ENCODE measurements around the gene MMP2.

MMP2 gene

GRCh38 chr16:55487048-55487803 is 8.2 kb downstream of the MMP2 start:
- H3K4me3 ChIP-seq: no peak overlapping the region
- H3K27me3 ChIP-seq: no peaks in the 10 kb centered on the region
- H3K4me2 ChIP-seq: no peak overlapping the region
- H3K36me3 ChIP-seq: peaks cover 0 to 18% (median 0%) of the 10 kb centered on the region in 11 experiments; a peak in 4 of 22 replicates
- H3K4me1 ChIP-seq: no peaks in the 10 kb centered on the region
- no peak overlapping the region for H3K27ac ChIP-seq
- TF ChIP-seq Cebpa-rat (IDR thresholded peaks at IDR 0.05): no peak
- no peak overlapping the region for H3K9ac ChIP-seq
- no peaks in the 10 kb centered on the region for H4K20me1 ChIP-seq
- H3K9me3 ChIP-seq (replicated peaks in 1 of 11): peaks cover 0 to 11% (median 0%) of the 10 kb centered on the region in 11 experiments; a peak in 2 of 22 replicates

DNA sequence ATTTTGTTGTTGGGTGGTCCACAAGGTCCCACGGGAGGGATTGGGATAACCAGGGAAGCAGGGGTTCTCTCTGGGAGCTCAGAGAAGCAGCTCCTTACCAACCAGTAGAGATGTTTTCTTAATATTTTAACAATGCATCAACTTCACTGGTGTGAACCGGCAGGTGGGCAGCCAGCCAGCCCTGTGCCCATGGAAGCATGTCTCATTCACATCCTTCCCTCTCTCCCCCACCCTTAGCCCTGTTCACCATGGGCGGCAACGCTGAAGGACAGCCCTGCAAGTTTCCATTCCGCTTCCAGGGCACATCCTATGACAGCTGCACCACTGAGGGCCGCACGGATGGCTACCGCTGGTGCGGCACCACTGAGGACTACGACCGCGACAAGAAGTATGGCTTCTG is 9.3 kb downstream of the MMP2 start:
- no peaks in the 10 kb centered on the region for H3K27me3 ChIP-seq
- peaks cover 0 to 11% (median 0%) of the 10 kb centered on the region in 11 experiments; a peak in 2 of 22 replicates for H3K9me3 ChIP-seq (replicated peaks in 1 of 11)
- H4K20me1 ChIP-seq: no peaks in the 10 kb centered on the region
- no peak overlapping the region for H3K4me3 ChIP-seq
- H3K4me2 ChIP-seq: no peak overlapping the region
- H3K36me3 ChIP-seq: peaks cover 0 to 18% (median 0%) of the 10 kb centered on the region in 11 experiments; a peak in 4 of 22 replicates
- H3K4me1 ChIP-seq: no peaks in the 10 kb centered on the region
- H3K9ac ChIP-seq: no peak overlapping the region
- H3K27ac ChIP-seq: no peak overlapping the region
- no peak for TF ChIP-seq Cebpa-rat (IDR thresholded peaks at IDR 0.05)

DNA sequence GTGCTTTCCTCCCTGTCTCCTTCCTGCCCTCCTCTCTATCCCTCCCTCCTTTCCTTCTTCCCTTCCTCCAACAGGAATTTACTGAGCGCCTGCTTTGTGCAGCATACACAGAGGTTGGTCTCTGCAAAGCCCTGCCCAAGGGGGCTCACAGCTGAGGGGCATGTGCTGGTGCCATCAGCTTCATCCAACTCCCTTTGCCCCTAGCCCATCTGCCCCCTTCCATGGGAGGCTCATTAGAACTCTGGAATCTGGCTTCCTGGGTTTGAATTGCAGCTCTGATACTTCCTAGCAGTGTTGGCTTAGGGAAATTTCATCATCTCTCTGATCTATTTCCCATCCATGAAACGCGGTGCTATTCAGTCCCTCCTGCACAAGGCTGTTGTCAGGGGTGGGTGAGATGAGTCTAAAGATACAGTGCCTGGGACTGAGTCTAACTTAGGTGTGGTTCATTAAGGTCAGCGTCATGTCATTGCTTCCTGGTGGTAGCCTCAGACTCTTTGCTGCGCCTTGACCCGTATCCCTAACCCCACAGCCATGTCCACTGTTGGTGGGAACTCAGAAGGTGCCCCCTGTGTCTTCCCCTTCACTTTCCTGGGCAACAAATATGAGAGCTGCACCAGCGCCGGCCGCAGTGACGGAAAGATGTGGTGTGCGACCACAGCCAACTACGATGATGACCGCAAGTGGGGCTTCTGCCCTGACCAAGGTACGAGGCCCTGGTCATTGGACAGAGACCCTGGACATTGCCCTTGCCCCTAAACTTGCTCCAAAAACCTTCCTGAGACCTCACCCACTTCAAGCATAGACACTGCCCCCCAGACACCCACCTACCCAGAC is 10.3 kb downstream of the MMP2 start:
- Histone ChIP-seq H4K20me1 (no peaks in the 10 kb centered on the region), H3K4me3 (no peak overlapping the region), H3K4me1 (no peaks in the 10 kb centered on the region), H3K27ac (no peak overlapping the region), H3K27me3 (no peaks in the 10 kb centered on the region), H3K4me2 (no peak overlapping the region), H3K36me3 (peaks cover 0 to 10% (median 0%) of the 10 kb centered on the region in 11 experiments; a peak in 4 of 22 replicates), H3K9me3 (replicated peaks in 1 of 11) (peaks cover 0 to 8% (median 0%) of the 10 kb centered on the region in 11 experiments; a peak in 2 of 22 replicates), H3K9ac (no peak overlapping the region)
- TF ChIP-seq Cebpa-rat (IDR thresholded peaks at IDR 0.05): no peak

- no peak for TF ChIP-seq Cebpa-rat (IDR thresholded peaks at IDR 0.05)
- H3K27me3 ChIP-seq: no peaks in the 10 kb centered on the region
- H3K4me3 ChIP-seq: no peak overlapping the region
- no peak overlapping the region for H3K4me2 ChIP-seq
- peaks cover 0 to 8% (median 0%) of the 10 kb centered on the region in 11 experiments; a peak in 2 of 22 replicates for H3K9me3 ChIP-seq (replicated peaks in 1 of 11)
- H3K36me3 ChIP-seq: peaks cover 0 to 6% (median 0%) of the 10 kb centered on the region in 11 experiments; a peak in 4 of 22 replicates
- no peaks in the 10 kb centered on the region for H4K20me1 ChIP-seq
- peaks cover 0 to 1% (median 0%) of the 10 kb centered on the region in 10 experiments; a peak in 1 of 20 replicates for H3K4me1 ChIP-seq
- H3K9ac ChIP-seq: no peak overlapping the region
- no peak overlapping the region for H3K27ac ChIP-seq
Measured at GRCh38 chr16:55489956-55490265, 10.9 kb downstream of the MMP2 start.

DNA sequence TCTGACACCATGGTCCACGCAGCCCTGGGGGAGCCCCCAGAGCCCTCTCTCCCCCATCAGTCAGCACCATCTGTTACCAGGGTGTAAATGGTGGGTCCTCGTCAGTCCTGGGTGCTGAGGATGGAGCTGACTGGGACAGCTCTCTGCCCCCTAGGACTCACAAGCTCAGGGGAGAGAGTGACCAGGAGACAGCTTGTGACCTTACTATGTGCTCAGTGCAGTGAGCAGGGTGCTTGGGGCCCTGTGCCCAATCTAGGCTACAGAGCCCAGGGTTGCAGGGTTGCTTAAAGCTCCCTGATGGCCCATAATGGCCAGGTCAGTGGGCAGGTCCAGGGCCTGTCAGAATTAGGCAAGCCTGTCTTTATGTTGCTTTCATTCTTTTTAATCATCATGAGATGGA is 11.3 kb downstream of the MMP2 start:
- no peaks in the 10 kb centered on the region for H4K20me1 ChIP-seq
- H3K9me3 ChIP-seq (replicated peaks in 1 of 11): peaks cover 0 to 4% (median 0%) of the 10 kb centered on the region in 11 experiments; a peak in 1 of 22 replicates
- no peak for TF ChIP-seq Cebpa-rat (IDR thresholded peaks at IDR 0.05)
- H3K4me3 ChIP-seq: no peak overlapping the region
- H3K4me1 ChIP-seq: peaks cover 0 to 5% (median 0%) of the 10 kb centered on the region in 10 experiments; a peak in 1 of 20 replicates
- peaks cover 0 to 3% (median 0%) of the 10 kb centered on the region in 11 experiments; a peak in 4 of 22 replicates for H3K36me3 ChIP-seq
- no peak overlapping the region for H3K27ac ChIP-seq
- no peak overlapping the region for H3K4me2 ChIP-seq
- no peak overlapping the region for H3K9ac ChIP-seq
- no peaks in the 10 kb centered on the region for H3K27me3 ChIP-seq

- no peak overlapping the region for H3K9ac ChIP-seq
- H3K4me1 ChIP-seq: peaks cover 2 to 17% (median 4%) of the 10 kb centered on the region in 10 experiments
- TF ChIP-seq Cebpa-rat (IDR thresholded peaks at IDR 0.05): no peak
- no peaks in the 10 kb centered on the region for H3K9me3 ChIP-seq (replicated peaks in 1 of 11)
- H4K20me1 ChIP-seq: no peaks in the 10 kb centered on the region
- H3K27ac ChIP-seq: no peak overlapping the region
- no peak overlapping the region for H3K4me3 ChIP-seq
- H3K36me3 ChIP-seq: no peaks in the 10 kb centered on the region
- no peak overlapping the region for H3K4me2 ChIP-seq
- H3K27me3 ChIP-seq: no peaks in the 10 kb centered on the region
Measured at GRCh38 chr16:55491691-55492090, 12.7 kb downstream of the MMP2 start.

DNA sequence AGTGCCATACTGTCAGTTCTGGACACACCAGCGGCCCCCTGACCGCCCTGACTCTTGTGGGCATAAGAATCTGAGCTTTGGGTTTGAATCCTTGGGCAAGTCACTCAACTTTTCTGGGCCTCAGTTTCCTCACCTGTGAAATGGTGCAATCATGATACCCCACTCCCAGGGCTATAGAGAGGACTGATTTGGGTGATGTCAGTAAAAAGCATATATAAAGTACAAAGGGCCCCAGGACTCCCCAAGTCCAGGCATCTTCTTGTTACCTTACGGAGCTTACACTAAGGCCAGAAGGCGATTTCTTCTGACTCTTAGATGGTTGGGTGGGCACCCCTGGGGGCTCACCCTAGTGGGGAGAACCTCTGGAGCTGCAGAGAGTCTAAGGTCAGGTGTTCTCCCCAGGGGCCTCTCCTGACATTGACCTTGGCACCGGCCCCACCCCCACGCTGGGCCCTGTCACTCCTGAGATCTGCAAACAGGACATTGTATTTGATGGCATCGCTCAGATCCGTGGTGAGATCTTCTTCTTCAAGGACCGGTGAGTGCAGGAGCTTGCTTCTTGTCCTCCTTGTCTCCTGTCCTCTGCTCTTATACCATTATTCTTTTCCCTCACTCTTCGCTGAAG is 13.9 kb downstream of the MMP2 start:
- TF ChIP-seq Cebpa-rat (IDR thresholded peaks at IDR 0.05): no peak
- no peaks in the 10 kb centered on the region for H4K20me1 ChIP-seq
- H3K27me3 ChIP-seq: no peaks in the 10 kb centered on the region
- no peak overlapping the region for H3K4me2 ChIP-seq
- no peaks in the 10 kb centered on the region for H3K36me3 ChIP-seq
- no peaks in the 10 kb centered on the region for H3K9me3 ChIP-seq (replicated peaks in 1 of 11)
- H3K4me3 ChIP-seq: no peak overlapping the region
- no peak overlapping the region for H3K9ac ChIP-seq
- H3K27ac ChIP-seq: no peak overlapping the region
- H3K4me1 ChIP-seq: peaks cover 11 to 28% (median 15%) of the 10 kb centered on the region in 10 experiments

DNA sequence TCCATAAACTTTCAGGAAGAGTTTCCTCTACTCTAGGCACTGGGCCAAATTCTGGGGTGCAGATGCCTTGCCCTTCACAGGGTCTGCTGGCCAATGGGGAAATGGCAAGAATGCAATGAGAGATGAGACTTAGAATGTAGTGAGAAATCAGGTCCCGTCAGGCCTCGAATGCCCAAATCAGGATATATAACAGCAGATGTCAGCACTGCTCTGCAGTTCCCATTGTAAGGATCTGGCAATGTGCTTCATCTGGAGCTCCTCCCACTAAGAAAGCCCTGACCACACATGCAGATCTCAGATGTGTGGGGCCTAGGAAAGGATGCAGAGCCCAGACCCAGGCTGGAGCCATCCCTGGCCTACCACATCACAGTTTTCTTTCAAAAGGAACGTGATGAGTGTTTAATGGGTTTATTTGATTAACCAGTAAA is 16.0 kb downstream of the MMP2 start:
- Histone ChIP-seq H3K36me3 (no peaks in the 10 kb centered on the region), H3K9ac (no peak overlapping the region), H3K27me3 (no peaks in the 10 kb centered on the region), H3K9me3 (replicated peaks in 1 of 11) (no peaks in the 10 kb centered on the region), H4K20me1 (no peaks in the 10 kb centered on the region), H3K27ac (no peak overlapping the region), H3K4me3 (no peak overlapping the region), H3K4me2 (no peak overlapping the region), H3K4me1 (peaks cover 18 to 44% (median 27%) of the 10 kb centered on the region in 10 experiments)
- TF ChIP-seq Cebpa-rat (IDR thresholded peaks at IDR 0.05): no peak
